ENCODE data around the gene CCDC60.

The CCDC60 gene

GRCh38 chr12:119308708-119309456 lies 25.6 kb upstream of the CCDC60 start:
- TF ChIP-seq CTCF (IDR thresholded peaks at IDR 0.05) = no peak
- no peak overlapping the region for H3K27ac ChIP-seq
- no peaks in the 10 kb centered on the region for H3K4me1 ChIP-seq (ENCODE audit: control insufficient read depth in 1 of 2, insufficient read depth in 1 of 2, low read depth in 1 of 2, low read length in 1 of 2)
- H3K9me3 ChIP-seq = no peaks in the 10 kb centered on the region
- no peaks in the 10 kb centered on the region for H3K36me3 ChIP-seq
- H3K27me3 ChIP-seq = no peaks in the 10 kb centered on the region
- no peak overlapping the region for H3K4me3 ChIP-seq (ENCODE audit: low read depth in 1 of 2, low read length in 1 of 2)

GRCh38 chr12:119311878-119312277 lies 22.7 kb upstream of the CCDC60 start:
- TF ChIP-seq CTCF (IDR thresholded peaks at IDR 0.05) = no peak
- H3K27me3 ChIP-seq = no peaks in the 10 kb centered on the region
- no peak overlapping the region for H3K27ac ChIP-seq
- no peaks in the 10 kb centered on the region for H3K9me3 ChIP-seq
- H3K36me3 ChIP-seq = no peaks in the 10 kb centered on the region
- no peaks in the 10 kb centered on the region for H3K4me1 ChIP-seq (ENCODE audit: control insufficient read depth in 1 of 2, insufficient read depth in 1 of 2, low read depth in 1 of 2, low read length in 1 of 2)
- H3K4me3 ChIP-seq (ENCODE audit: low read depth in 1 of 2, low read length in 1 of 2) = no peak overlapping the region

GRCh38 chr12:119312904-119313303 lies 21.6 kb upstream of the CCDC60 start:
- Histone ChIP-seq H3K4me3 (ENCODE audit: low read depth in 1 of 2, low read length in 1 of 2) (no peak overlapping the region), H3K27ac (no peak overlapping the region), H3K4me1 (ENCODE audit: control insufficient read depth in 1 of 2, insufficient read depth in 1 of 2, low read depth in 1 of 2, low read length in 1 of 2) (no peaks in the 10 kb centered on the region), H3K9me3 (no peaks in the 10 kb centered on the region), H3K27me3 (no peaks in the 10 kb centered on the region), H3K36me3 (no peaks in the 10 kb centered on the region)
- no peak for TF ChIP-seq CTCF (IDR thresholded peaks at IDR 0.05)

GRCh38 chr12:119314290-119314689 lies 20.2 kb upstream of the CCDC60 start:
- no peak overlapping the region for H3K4me3 ChIP-seq (ENCODE audit: low read depth in 1 of 2, low read length in 1 of 2)
- H3K36me3 ChIP-seq = no peaks in the 10 kb centered on the region
- H3K27ac ChIP-seq = no peak overlapping the region
- H3K4me1 ChIP-seq (ENCODE audit: control insufficient read depth in 1 of 2, insufficient read depth in 1 of 2, low read depth in 1 of 2, low read length in 1 of 2) = no peaks in the 10 kb centered on the region
- no peak for TF ChIP-seq CTCF (IDR thresholded peaks at IDR 0.05)
- H3K9me3 ChIP-seq = no peaks in the 10 kb centered on the region
- H3K27me3 ChIP-seq = no peaks in the 10 kb centered on the region

GRCh38 chr12:119319638-119320037 lies 14.9 kb upstream of the CCDC60 start:
- no peak overlapping the region for H3K27ac ChIP-seq
- no peaks in the 10 kb centered on the region for H3K27me3 ChIP-seq
- no peaks in the 10 kb centered on the region for H3K36me3 ChIP-seq
- no peak for TF ChIP-seq CTCF (IDR thresholded peaks at IDR 0.05)
- H3K4me1 ChIP-seq (ENCODE audit: control insufficient read depth in 1 of 2, insufficient read depth in 1 of 2, low read depth in 1 of 2, low read length in 1 of 2) = no peaks in the 10 kb centered on the region
- H3K9me3 ChIP-seq = no peaks in the 10 kb centered on the region
- H3K4me3 ChIP-seq (ENCODE audit: low read depth in 1 of 2, low read length in 1 of 2) = no peak overlapping the region
